GM18505 (cell line): ENCODE measurements around the gene TEKT5.
"Not testable (repeated sequence)": the region's sequence is repeated elsewhere in the genome, so short reads cannot be mapped to it uniquely, and the experiment has no call there.

Experiments
- ATAC-seq: cut with Tn5 transposase; IDR thresholded peaks from one replicate; pipeline ENCODE4 v1.9.1; 2021; ENCODE audit not compliant: unreplicated experiment
- POLR2A ChIP-seq: IDR thresholded peaks from 4 replicates; pipeline ENCODE4 v1.6.1; 2011; ENCODE audit warnings: borderline replicate concordance; ENCODE audit not compliant: insufficient read depth, insufficient read length; ENCODE audit errors: extremely low read depth

Gene TEKT5

GRCh38 chr16:10679921-10680320 lies 14.8 kb downstream of the TEKT5 start:
- ATAC-seq = no peak
- no peak for TF ChIP-seq POLR2A

- not testable (repeated sequence) for ATAC-seq
Measured at GRCh38 chr16:10679441-10679840, 15.3 kb downstream of the TEKT5 start.

GRCh38 chr16:10678655-10679054 lies 16.1 kb downstream of the TEKT5 start:
- ATAC-seq = no peak
- no peak for TF ChIP-seq POLR2A

DNA sequence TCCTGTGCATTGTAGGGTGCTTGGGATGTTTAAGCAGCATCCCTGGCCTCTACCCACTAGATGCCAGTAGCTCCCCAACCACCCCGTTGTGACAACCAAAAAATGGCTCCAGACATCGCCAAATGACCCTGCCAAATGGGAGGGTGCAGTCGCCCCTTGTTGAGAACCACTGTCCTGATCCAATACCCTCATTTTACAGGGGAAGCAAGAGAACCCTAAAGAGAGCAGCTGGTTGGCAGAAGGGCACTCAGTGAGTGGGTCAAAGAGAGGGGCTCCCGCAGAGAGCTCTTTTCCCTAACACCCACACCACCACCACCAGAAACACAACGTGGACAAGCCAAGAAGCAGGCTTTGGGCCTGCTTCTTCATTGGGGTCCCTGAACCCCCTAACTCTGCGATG lies 18.4 kb downstream of the TEKT5 start:
- ATAC-seq = no peak
- TF ChIP-seq POLR2A = no peak

DNA sequence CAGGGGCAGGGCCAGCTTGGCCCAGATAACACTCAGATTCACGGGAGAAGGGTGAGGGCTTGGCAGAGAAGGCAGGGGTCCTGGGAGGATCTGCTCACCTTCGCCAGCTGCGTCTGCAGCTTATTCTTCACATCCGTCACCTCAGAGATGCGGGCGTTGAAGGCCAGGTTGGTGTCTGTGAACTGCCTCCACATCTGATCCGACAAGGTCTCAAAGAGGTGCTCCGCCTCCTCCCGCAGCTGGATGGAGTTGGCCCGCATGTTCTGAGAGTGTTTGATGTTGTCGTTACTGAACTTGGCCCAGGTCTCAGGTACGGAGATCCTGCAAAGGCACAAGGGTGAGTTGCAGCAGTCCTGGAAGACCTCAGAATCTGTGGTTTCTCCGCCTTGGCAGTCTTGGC lies 18.9 kb downstream of the TEKT5 start:
- ATAC-seq = no peak
- TF ChIP-seq POLR2A = no peak

- no peak for TF ChIP-seq POLR2A
- ATAC-seq = no peak
Measured at GRCh38 chr16:10675216-10675615, 19.5 kb downstream of the TEKT5 start.

DNA sequence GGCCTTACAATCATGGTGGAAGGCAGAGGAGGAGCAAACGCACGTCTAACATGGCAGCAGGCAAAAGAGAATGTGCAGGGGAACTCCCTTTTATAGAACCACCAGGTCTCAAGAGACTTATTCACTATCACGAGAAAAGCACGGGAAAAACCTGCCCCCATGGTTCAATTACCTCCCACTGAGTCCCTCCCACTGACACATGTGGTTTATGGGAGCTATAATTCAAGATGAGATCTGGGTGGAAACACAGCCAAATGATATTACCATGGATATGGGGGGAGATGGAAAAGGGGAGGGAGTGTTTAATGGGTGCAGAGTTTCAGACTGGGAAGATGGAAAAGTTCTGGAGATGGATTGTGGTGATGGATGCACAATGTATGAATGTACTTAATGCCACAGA lies 23.0 kb downstream of the TEKT5 start:
- ATAC-seq = no peak
- TF ChIP-seq POLR2A = no peak

DNA sequence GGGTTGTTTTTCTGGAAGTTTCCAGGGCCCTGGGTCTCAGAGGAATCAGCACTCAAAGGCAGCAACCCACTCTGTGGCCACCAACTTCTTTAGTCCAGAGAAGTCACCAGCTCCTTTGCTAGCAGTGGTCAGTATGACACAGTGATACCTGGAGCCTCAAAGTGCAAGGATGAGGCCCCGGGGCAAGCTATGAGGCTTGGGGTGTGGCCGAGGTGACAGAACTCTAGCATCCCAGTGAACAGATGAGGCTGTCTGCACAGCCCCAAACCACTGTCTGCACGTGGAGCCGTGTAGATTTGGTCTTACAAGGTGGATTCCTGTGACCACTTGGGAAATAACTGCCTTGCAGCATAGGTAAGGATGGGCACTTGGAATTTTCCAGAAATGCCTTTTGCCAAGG lies 24.9 kb downstream of the TEKT5 start:
- no peak for ATAC-seq
- TF ChIP-seq POLR2A = no peak

GRCh38 chr16:10668322-10669045 lies 26.2 kb downstream of the TEKT5 start:
- TF ChIP-seq POLR2A = no peak
- ATAC-seq = no peak

GRCh38 chr16:10667239-10667638 lies 27.5 kb downstream of the TEKT5 start:
- TF ChIP-seq POLR2A = no peak
- ATAC-seq = no peak

GRCh38 chr16:10666291-10666690 lies 28.4 kb downstream of the TEKT5 start:
- no peak for TF ChIP-seq POLR2A
- ATAC-seq = no peak

GRCh38 chr16:10665166-10665565 lies 29.6 kb downstream of the TEKT5 start:
- ATAC-seq = no peak
- TF ChIP-seq POLR2A = no peak

GRCh38 chr16:10664720-10665126 lies 30.0 kb downstream of the TEKT5 start:
- no peak for TF ChIP-seq POLR2A
- no peak for ATAC-seq

- TF ChIP-seq POLR2A = no peak
- no peak for ATAC-seq
Measured at GRCh38 chr16:10663744-10664143, 31.0 kb downstream of the TEKT5 start.

DNA sequence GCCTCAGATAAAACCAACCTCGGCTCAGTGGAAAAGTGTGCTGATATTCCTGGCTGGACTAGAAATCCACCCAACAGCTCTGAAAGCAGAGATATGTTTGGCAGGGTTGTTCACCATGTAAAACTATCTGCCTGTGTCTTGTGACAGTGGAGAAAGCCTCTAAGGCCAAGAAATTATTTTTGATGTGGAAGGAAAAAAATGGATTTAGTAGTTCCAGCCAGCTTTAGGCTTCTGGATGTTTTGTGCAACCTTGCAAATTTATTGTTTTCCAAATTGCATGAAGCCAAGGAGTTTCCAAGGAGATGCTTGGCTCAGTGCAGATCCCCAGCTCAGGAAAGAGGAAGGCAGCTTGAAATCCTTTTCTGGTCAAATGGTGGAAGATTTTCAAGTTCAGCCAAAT lies 31.6 kb downstream of the TEKT5 start:
- TF ChIP-seq POLR2A = no peak
- no peak for ATAC-seq
